ENCODE measurements around the gene TNC. TPM values are rescaled to one million over a fixed set of nuclear protein-coding genes. Genes with fewer than 3 reads are reported as not detected.

TNC gene
- total and polyA plus RNA-seq, 2 donors (not counting 1 experiment from before 2014, with no cell fraction given), result not detected

- CTCF ChIA-PET, result no interaction called here
- H3K4me1 Mint-ChIP-seq, result no peaks in the 10 kb centered on the region
- no peak for ATAC-seq (ENCODE audit: low read depth)
These were observed 9.3 kb upstream of the TNC start for GRCh38 chr9:115127191-115127817.

More at GRCh38 chr9:115127191-115127817, 9.3 kb upstream of the TNC start:
- H3K36me3 ChIP-seq (replicated peaks in 1 of 2; ENCODE audit: control extremely low read depth in 1 of 2, control insufficient read depth in 1 of 2, extremely low read depth in 1 of 2, insufficient read depth in 2 of 2, low read length in 1 of 2), result no peaks in the 10 kb centered on the region
- no peak overlapping the region for H3K27ac ChIP-seq (ENCODE audit: low read length in 2 of 2)
- H3K79me2 ChIP-seq (ENCODE audit: control insufficient read depth, insufficient read depth, low read length), result no peaks in the 10 kb centered on the region
- Mint-ChIP-seq H3K9me3 (ENCODE audit: insufficient read depth) (peaks cover 4% of the 10 kb centered on the region), H3K27me3 (peaks cover 33% of the 10 kb centered on the region), H3K27ac (no peak overlapping the region), H3K4me3 (no peak overlapping the region)
- H3K27me3 ChIP-seq (replicated peaks in 1 of 4; ENCODE audit: control extremely low read depth in 1 of 4, control insufficient read depth in 3 of 4, insufficient read depth in 4 of 4, low read length in 3 of 4), result peaks cover 0 to 5% (median 1%) of the 10 kb centered on the region in 4 experiments
- H3K4me3 ChIP-seq (ENCODE audit: control extremely low read depth in 1 of 5, extremely low read depth in 1 of 5, insufficient read depth in 1 of 5, low read depth in 2 of 5, low read length in 4 of 5), result no peak overlapping the region
- no peak overlapping the region for H3K9ac ChIP-seq (ENCODE audit: low read length)
- no peak for DNase-seq
- intact Hi-C loops (cut with micrococcal nuclease), result no loop called here
- no peaks in the 10 kb centered on the region for H3K4me1 ChIP-seq (ENCODE audit: control insufficient read depth in 2 of 2, insufficient read depth in 2 of 2, low read length in 2 of 2)
- H4K20me1 ChIP-seq (ENCODE audit: control insufficient read depth, insufficient read depth, low read length, poor library complexity, severe bottlenecking), result no peaks in the 10 kb centered on the region
- POLR2A ChIA-PET, result no interaction called here
- no peak overlapping the region for H3K4me2 ChIP-seq (replicated peaks; ENCODE audit: low read depth, low read length, poor library complexity, severe bottlenecking)
- no peak overlapping the region for H2AFZ ChIP-seq (ENCODE audit: insufficient read depth, low read depth, low read length, poor library complexity, severe bottlenecking)
- TF ChIP-seq EZH2 (IDR thresholded peaks at IDR 0.05; ENCODE audit: borderline replicate concordance, insufficient read depth, low read depth, low read length, poor library complexity, severe bottlenecking) (no peak), CTCF (IDR thresholded peaks at IDR 0.05) (no peak)
- 97% methylated on average over 3 of the region's 4 CpGs for WGBS (ENCODE audit: insufficient coverage)
- peaks cover 0 to 6% (median 0%) of the 10 kb centered on the region in 3 donors for H3K9me3 ChIP-seq (ENCODE audit: control extremely low read depth in 1 of 3, control insufficient read depth in 2 of 3, insufficient read depth in 1 of 3, low read length in 2 of 3)

Data from B cell (primary cell).